Measurements from ENCODE around the gene C5AR2. TPM values are rescaled to one million over a fixed set of nuclear protein-coding genes. Genes with fewer than 3 reads are reported as not detected.
"Not testable (repeated sequence)": the region's sequence is repeated elsewhere in the genome, so short reads cannot be mapped to it uniquely, and the experiment has no call there.

The C5AR2 gene
- total and polyA plus RNA-seq, 2 donors = 0.52 to 0.78 TPM

DNA sequence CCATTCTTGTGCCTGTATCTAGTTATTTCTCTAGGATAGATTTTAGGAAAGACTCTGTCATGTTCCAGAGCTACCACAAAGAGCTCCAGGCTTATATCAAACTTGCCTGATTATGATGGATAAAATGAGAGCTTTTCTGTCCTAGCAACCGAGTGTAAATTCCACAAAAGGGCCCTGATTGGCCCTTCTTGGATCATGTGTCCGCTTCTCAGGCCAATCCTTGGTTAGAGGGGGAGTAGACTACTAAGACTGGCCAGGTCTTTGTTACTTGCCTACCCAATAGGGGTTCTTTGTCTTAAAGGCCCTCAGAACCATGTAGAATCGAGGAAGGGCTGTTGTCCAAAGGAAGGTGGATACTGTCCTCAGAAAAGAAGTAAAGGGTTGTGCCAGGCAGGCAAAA lies 19.6 kb downstream of the C5AR2 start:
- Histone ChIP-seq H3K4me3 (ENCODE audit: low read length in 2 of 2) (no peak overlapping the region), H3K27me3 (ENCODE audit: control insufficient read depth in 2 of 2, insufficient read depth in 1 of 2, low read length in 1 of 2) (no peaks in the 10 kb centered on the region), H3K9me3 (ENCODE audit: control insufficient read depth in 2 of 2, insufficient read depth in 1 of 2, low read length in 1 of 2) (no peaks in the 10 kb centered on the region), H3K36me3 (ENCODE audit: control insufficient read depth in 2 of 2, insufficient read depth in 2 of 2, low read length in 1 of 2) (peaks cover 20 to 23% of the 10 kb centered on the region in 2 donors), H3K27ac (ENCODE audit: low read depth in 1 of 2, low read length in 1 of 2) (peak overlapping the region in 1 of 2 donors; percentile 5), H3K4me1 (ENCODE audit: control insufficient read depth in 2 of 2, insufficient read depth in 2 of 2, low read length in 2 of 2) (peaks cover 8 to 10% of the 10 kb centered on the region in 2 donors)
- 96% methylated on average over 3 of the region's 3 CpGs for WGBS
- DNase-seq (ENCODE audit: low read depth in 6 of 9, low spot score in 9 of 9) = no peak

GRCh38 chr19:47352095-47352494 lies 20.1 kb downstream of the C5AR2 start:
- Histone ChIP-seq H3K27ac (ENCODE audit: low read depth in 1 of 2, low read length in 1 of 2) (no peak overlapping the region), H3K4me3 (ENCODE audit: low read length in 2 of 2) (no peak overlapping the region), H3K27me3 (ENCODE audit: control insufficient read depth in 2 of 2, insufficient read depth in 1 of 2, low read length in 1 of 2) (no peaks in the 10 kb centered on the region), H3K9me3 (ENCODE audit: control insufficient read depth in 2 of 2, insufficient read depth in 1 of 2, low read length in 1 of 2) (no peaks in the 10 kb centered on the region), H3K4me1 (ENCODE audit: control insufficient read depth in 2 of 2, insufficient read depth in 2 of 2, low read length in 2 of 2) (peaks cover 8 to 10% of the 10 kb centered on the region in 2 donors), H3K36me3 (ENCODE audit: control insufficient read depth in 2 of 2, insufficient read depth in 2 of 2, low read length in 1 of 2) (peaks cover 24 to 29% of the 10 kb centered on the region in 2 donors)
- no peak for DNase-seq (ENCODE audit: low read depth in 6 of 9, low spot score in 9 of 9)
- WGBS = 81% methylated on average over 2 of the region's 2 CpGs

- no peaks in the 10 kb centered on the region for H3K27me3 ChIP-seq (ENCODE audit: control insufficient read depth in 2 of 2, insufficient read depth in 1 of 2, low read length in 1 of 2)
- H3K4me1 ChIP-seq (ENCODE audit: control insufficient read depth in 2 of 2, insufficient read depth in 2 of 2, low read length in 2 of 2) = peaks cover 8 to 10% of the 10 kb centered on the region in 2 donors
- H3K4me3 ChIP-seq (ENCODE audit: low read length in 2 of 2) = no peak overlapping the region
- 97% methylated on average over 24 of the region's 24 CpGs for WGBS
- peaks cover 36 to 39% of the 10 kb centered on the region in 2 donors for H3K36me3 ChIP-seq (ENCODE audit: control insufficient read depth in 2 of 2, insufficient read depth in 2 of 2, low read length in 1 of 2)
- no peak for DNase-seq (ENCODE audit: low read depth in 6 of 9, low spot score in 9 of 9)
- H3K27ac ChIP-seq (ENCODE audit: low read depth in 1 of 2, low read length in 1 of 2) = no peak overlapping the region
- no peaks in the 10 kb centered on the region for H3K9me3 ChIP-seq (ENCODE audit: control insufficient read depth in 2 of 2, insufficient read depth in 1 of 2, low read length in 1 of 2)
Measured at GRCh38 chr19:47353307-47353712, 21.3 kb downstream of the C5AR2 start.

- 95% methylated on average over 6 of the region's 6 CpGs for WGBS
- H3K4me1 ChIP-seq (ENCODE audit: control insufficient read depth in 2 of 2, insufficient read depth in 2 of 2, low read length in 2 of 2) = no peaks in the 10 kb centered on the region
Measured at GRCh38 chr19:47356900-47357299, 24.9 kb downstream of the C5AR2 start.

GRCh38 chr19:47357788-47358680 lies 26.1 kb downstream of the C5AR2 start:
- Histone ChIP-seq H3K27ac (ENCODE audit: low read depth in 1 of 2, low read length in 1 of 2) (no peak overlapping the region), H3K4me3 (ENCODE audit: low read length in 2 of 2) (no peak overlapping the region), H3K36me3 (ENCODE audit: control insufficient read depth in 2 of 2, insufficient read depth in 2 of 2, low read length in 1 of 2) (peaks cover 60 to 76% of the 10 kb centered on the region in 2 donors), H3K9me3 (ENCODE audit: control insufficient read depth in 2 of 2, insufficient read depth in 1 of 2, low read length in 1 of 2) (no peaks in the 10 kb centered on the region), H3K4me1 (ENCODE audit: control insufficient read depth in 2 of 2, insufficient read depth in 2 of 2, low read length in 2 of 2) (no peaks in the 10 kb centered on the region), H3K27me3 (ENCODE audit: control insufficient read depth in 2 of 2, insufficient read depth in 1 of 2, low read length in 1 of 2) (no peaks in the 10 kb centered on the region)
- WGBS = 96% methylated on average over 28 of the region's 28 CpGs
- no peak for DNase-seq (ENCODE audit: low read depth in 6 of 9, low spot score in 9 of 9)

More at GRCh38 chr19:47356900-47357299, 24.9 kb downstream of the C5AR2 start:
- Histone ChIP-seq H3K27ac (ENCODE audit: low read depth in 1 of 2, low read length in 1 of 2) (no peak overlapping the region), H3K27me3 (ENCODE audit: control insufficient read depth in 2 of 2, insufficient read depth in 1 of 2, low read length in 1 of 2) (no peaks in the 10 kb centered on the region), H3K9me3 (ENCODE audit: control insufficient read depth in 2 of 2, insufficient read depth in 1 of 2, low read length in 1 of 2) (no peaks in the 10 kb centered on the region), H3K36me3 (ENCODE audit: control insufficient read depth in 2 of 2, insufficient read depth in 2 of 2, low read length in 1 of 2) (peaks cover 59 to 68% of the 10 kb centered on the region in 2 donors), H3K4me3 (ENCODE audit: low read length in 2 of 2) (no peak overlapping the region)
- DNase-seq (ENCODE audit: low read depth in 6 of 9, low spot score in 9 of 9) = no peak

DNA sequence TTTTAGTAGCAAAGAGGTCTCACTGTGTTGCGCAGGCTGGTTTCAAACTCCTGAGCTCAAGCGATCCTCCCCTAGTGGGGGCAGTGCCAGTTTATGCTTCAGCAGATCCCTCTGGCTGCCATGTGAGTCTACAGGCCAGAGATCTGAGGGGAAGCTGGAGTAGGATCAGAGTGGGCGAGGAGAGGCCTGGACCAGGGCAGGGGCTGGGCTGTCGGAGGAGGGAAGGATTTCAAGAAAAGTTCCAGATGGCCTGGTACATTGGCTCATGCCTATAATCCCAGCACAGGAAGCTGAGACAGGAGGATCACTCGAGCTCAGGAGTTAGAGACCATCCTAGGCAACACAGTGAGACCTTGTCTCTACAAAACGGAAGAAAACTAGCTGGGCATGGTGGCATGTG lies 27.0 kb downstream of the C5AR2 start:
- no peaks in the 10 kb centered on the region for H3K9me3 ChIP-seq (ENCODE audit: control insufficient read depth in 2 of 2, insufficient read depth in 1 of 2, low read length in 1 of 2)
- no peak overlapping the region for H3K4me3 ChIP-seq (ENCODE audit: low read length in 2 of 2)
- no peaks in the 10 kb centered on the region for H3K27me3 ChIP-seq (ENCODE audit: control insufficient read depth in 2 of 2, insufficient read depth in 1 of 2, low read length in 1 of 2)
- no peak overlapping the region for H3K27ac ChIP-seq (ENCODE audit: low read depth in 1 of 2, low read length in 1 of 2)
- no peaks in the 10 kb centered on the region for H3K4me1 ChIP-seq (ENCODE audit: control insufficient read depth in 2 of 2, insufficient read depth in 2 of 2, low read length in 2 of 2)
- WGBS = 98% methylated on average over 6 of the region's 6 CpGs
- H3K36me3 ChIP-seq (ENCODE audit: control insufficient read depth in 2 of 2, insufficient read depth in 2 of 2, low read length in 1 of 2) = peaks cover 60 to 77% of the 10 kb centered on the region in 2 donors
- no peak for DNase-seq (ENCODE audit: low read depth in 6 of 9, low spot score in 9 of 9)

DNA sequence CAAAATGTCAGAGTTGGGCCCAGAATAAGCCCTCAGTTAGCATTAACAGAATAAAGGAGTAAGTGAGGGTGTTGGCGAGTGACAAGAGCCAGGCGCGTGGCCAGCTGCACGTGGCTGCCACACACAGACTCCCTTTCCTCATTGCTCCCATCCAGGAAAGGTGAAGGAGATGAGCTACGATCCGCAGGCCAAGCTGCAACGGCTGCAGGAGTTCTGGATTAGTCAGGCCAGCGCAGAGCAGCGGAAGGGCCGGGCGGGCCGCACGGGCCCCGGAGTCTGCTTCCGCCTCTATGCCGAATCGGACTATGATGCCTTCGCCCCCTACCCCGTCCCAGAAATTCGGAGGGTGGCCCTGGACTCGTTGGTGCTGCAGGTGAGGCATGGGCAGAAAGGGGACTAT lies 30.3 kb downstream of the C5AR2 start:
- Histone ChIP-seq H3K27me3 (ENCODE audit: control insufficient read depth in 2 of 2, insufficient read depth in 1 of 2, low read length in 1 of 2) (no peaks in the 10 kb centered on the region), H3K4me3 (ENCODE audit: low read length in 2 of 2) (no peak overlapping the region), H3K4me1 (ENCODE audit: control insufficient read depth in 2 of 2, insufficient read depth in 2 of 2, low read length in 2 of 2) (no peaks in the 10 kb centered on the region), H3K27ac (ENCODE audit: low read depth in 1 of 2, low read length in 1 of 2) (no peak overlapping the region), H3K9me3 (ENCODE audit: control insufficient read depth in 2 of 2, insufficient read depth in 1 of 2, low read length in 1 of 2) (no peaks in the 10 kb centered on the region), H3K36me3 (ENCODE audit: control insufficient read depth in 2 of 2, insufficient read depth in 2 of 2, low read length in 1 of 2) (peaks cover 61 to 74% of the 10 kb centered on the region in 2 donors)
- WGBS = 98% methylated on average over 21 of the region's 21 CpGs
- DNase-seq (ENCODE audit: low read depth in 6 of 9, low spot score in 9 of 9) = no peak

DNA sequence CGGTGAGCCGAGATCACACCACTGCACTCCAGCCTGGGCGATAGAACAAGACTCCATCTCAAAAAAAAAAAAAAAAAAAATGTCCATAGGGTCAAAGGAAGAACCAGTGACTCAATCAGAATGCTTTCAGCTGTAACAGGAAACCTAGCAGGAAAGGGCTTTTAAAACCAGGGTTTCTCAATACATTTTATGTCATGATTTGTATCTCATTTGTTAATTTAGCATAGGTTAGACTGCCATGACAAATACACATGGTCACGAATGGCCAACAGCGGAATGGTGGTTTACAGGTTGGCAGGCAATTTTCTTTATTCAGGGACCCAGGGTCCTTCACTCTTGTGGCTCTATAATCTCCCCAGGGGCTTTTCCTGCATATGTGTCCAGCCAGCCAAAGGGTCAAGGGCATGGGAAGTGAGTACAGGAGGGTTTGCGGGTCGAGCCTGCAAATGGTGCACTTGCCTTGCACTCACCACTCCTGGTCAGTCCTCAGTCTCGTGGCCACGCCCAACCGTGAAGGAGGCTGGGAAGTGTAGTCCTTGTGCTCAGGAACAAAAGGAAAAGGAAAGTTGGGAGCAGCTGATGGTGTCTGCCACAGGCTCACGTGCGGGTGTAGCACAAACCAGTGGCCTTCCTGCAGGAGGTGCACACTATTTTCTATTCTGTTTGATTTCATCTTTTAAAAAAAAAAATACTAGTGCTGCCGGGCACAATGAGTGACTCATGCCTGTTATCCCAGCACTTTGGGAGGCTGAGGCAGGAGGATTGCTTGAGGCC lies 32.0 kb downstream of the C5AR2 start:
- peaks cover 48 to 61% of the 10 kb centered on the region in 2 donors for H3K36me3 ChIP-seq (ENCODE audit: control insufficient read depth in 2 of 2, insufficient read depth in 2 of 2, low read length in 1 of 2)
- DNase-seq (ENCODE audit: low read depth in 6 of 9, low spot score in 9 of 9) = no peak
- WGBS = 96% methylated on average over 13 of the region's 13 CpGs
- H3K9me3 ChIP-seq (ENCODE audit: control insufficient read depth in 2 of 2, insufficient read depth in 1 of 2, low read length in 1 of 2) = no peaks in the 10 kb centered on the region
- no peak overlapping the region for H3K27ac ChIP-seq (ENCODE audit: low read depth in 1 of 2, low read length in 1 of 2)
- H3K27me3 ChIP-seq (ENCODE audit: control insufficient read depth in 2 of 2, insufficient read depth in 1 of 2, low read length in 1 of 2) = no peaks in the 10 kb centered on the region
- H3K4me1 ChIP-seq (ENCODE audit: control insufficient read depth in 2 of 2, insufficient read depth in 2 of 2, low read length in 2 of 2) = no peaks in the 10 kb centered on the region
- no peak overlapping the region for H3K4me3 ChIP-seq (ENCODE audit: low read length in 2 of 2)

DNA sequence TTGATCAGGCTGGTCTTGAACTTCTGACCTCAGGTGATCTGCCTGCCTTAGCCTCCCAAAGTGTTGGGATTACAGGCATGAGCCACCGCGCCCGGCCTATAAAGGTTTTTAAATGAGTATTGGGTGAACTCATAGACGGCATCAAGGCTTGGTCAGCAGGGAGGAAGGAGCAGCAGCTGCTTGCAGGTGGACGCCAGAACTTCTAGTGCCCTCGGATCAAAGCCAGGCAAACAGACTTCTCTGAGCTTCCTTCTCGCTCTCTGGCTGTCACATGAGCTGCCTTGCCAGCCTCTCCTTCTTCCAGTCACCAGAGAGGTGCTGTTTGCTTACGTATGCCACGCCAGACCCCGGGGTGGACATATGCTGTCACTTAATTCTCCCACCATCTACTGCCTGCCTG lies 33.5 kb downstream of the C5AR2 start:
- H3K36me3 ChIP-seq (ENCODE audit: control insufficient read depth in 2 of 2, insufficient read depth in 2 of 2, low read length in 1 of 2) = peaks cover 46 to 60% of the 10 kb centered on the region in 2 donors
- WGBS = 98% methylated on average over 10 of the region's 10 CpGs
- not testable (repeated sequence) for H3K27me3 ChIP-seq (ENCODE audit: control insufficient read depth in 2 of 2, insufficient read depth in 1 of 2, low read length in 1 of 2); H3K4me3 ChIP-seq (ENCODE audit: low read length in 2 of 2); H3K9me3 ChIP-seq (ENCODE audit: control insufficient read depth in 2 of 2, insufficient read depth in 1 of 2, low read length in 1 of 2); H3K4me1 ChIP-seq (ENCODE audit: control insufficient read depth in 2 of 2, insufficient read depth in 2 of 2, low read length in 2 of 2); H3K27ac ChIP-seq (ENCODE audit: low read depth in 1 of 2, low read length in 1 of 2); DNase-seq (ENCODE audit: low read depth in 6 of 9, low spot score in 9 of 9)
